ENCODE data around the gene MOGAT1.

The MOGAT1 gene

DNA sequence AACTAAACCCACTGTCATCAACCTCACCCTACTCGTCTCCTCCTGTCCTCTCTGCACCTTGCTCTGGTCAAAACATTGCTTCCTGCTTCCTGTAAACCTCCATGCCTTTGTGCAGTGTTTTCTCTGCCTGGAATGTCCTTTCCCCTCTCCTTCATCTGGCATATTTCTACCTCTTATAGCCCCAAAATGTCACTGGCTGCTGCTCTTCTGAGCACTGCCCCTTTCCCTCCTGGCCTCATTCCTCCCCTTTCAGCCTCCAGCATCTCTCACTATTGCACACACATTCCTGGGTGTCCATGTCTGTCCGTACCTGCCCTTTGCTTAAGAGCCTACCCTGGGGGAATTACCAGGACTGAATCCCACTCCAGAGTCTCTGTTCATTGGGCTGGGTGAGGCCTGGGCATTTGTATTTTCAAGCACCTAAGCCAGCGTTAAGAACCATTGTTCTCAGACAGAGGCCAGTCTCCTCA is 84.9 kb downstream of the MOGAT1 start:
- ATAC-seq: no peak
- Mint-ChIP-seq H3K9me3 (no peaks in the 10 kb centered on the region), H3K36me3 (no peaks in the 10 kb centered on the region), H3K27ac (no peak overlapping the region), H3K4me1 (no peaks in the 10 kb centered on the region), H3K4me3 (no peak overlapping the region)
- DNase-seq (ENCODE audit: low spot score in 2 of 2): no peak

DNA sequence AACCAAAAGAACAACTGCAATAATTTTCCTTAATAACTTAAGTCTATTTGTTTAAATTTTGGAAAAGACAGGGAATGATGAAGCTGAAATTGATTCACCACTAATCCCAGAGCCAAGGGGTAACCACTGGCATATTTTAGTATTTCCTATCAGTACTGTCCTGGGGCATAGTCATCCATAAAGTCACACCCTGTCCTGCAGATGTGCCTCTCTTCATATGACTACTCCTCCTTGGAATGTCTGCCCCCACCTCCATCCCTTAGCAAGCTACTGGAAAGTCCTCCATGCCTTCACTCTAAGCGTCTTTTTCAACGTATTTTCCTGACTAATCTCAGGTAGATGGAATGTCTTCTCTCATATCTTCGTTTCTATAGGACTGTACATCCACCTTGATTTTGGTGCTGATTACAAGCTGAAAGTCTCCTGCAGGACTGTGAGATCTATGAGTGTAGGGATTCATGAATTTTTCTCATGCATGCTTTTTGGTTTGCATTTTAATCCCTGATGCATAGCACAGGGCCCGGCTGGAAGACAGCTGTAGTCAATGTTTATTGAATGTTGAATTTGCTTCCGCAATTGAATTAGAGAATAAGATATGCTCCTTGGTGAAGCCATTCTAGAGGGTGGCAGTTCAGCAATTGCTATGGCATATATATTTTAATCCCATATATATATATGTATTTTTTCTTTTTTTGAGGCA is 85.6 kb downstream of the MOGAT1 start:
- H3K9me3 Mint-ChIP-seq: no peaks in the 10 kb centered on the region

More for the DNA sequence above, 85.6 kb downstream of the MOGAT1 start:
- ATAC-seq (no peak), DNase-seq (ENCODE audit: low spot score in 2 of 2) (no peak)
- Mint-ChIP-seq H3K27ac (no peak overlapping the region), H3K36me3 (no peaks in the 10 kb centered on the region), H3K4me3 (no peak overlapping the region), H3K4me1 (no peaks in the 10 kb centered on the region)
